MCF 10A (cell line): ENCODE data around the gene AGAP1. TPM values are rescaled to one million over a fixed set of nuclear protein-coding genes. Genes with fewer than 3 reads are reported as not detected.

Experiments used
- BruUV-seq: library from RNA; stranded (reverse); fragments of 400-500 nt; replicated peaks from 2 replicates; lab custom pipeline; 2021; lab: Mats Ljungman, UMichigan
- CTCF ChIA-PET: fragments of 300-600 bp; sonication (Branson Sonifier 250); formaldehyde crosslinking; extraction: SDS; loops from one replicate; lab custom pipeline; 2021; ENCODE audit warnings: antibody characterized with exemption, inconsistent platforms; lab: Yijun Ruan, JAX
- POLR2A ChIA-PET: fragments of 300-600, 350-650 bp; sonication (Branson Sonifier 250); formaldehyde crosslinking; extraction: SDS; loops from one replicate; lab custom pipeline; 2020; ENCODE audit warnings: antibody characterized with exemption, inconsistent platforms; lab: Yijun Ruan, JAX
- DNase-seq: peaks from one replicate; pipeline ENCODE4 v3.0.0-alpha.2; 2018; ENCODE audit not compliant: unreplicated experiment
- H3K27ac Mint-ChIP-seq: one replicate; pipeline ENCODE4 v1.8.0; 2022; ENCODE audit warnings: mild to moderate bottlenecking, low read depth, mixed read lengths; ENCODE audit not compliant: unreplicated experiment
- H3K27me3 Mint-ChIP-seq: one replicate; pipeline ENCODE4 v1.8.0; 2022; ENCODE audit warnings: mixed read lengths; ENCODE audit not compliant: insufficient read depth, unreplicated experiment
- H3K36me3 Mint-ChIP-seq: one replicate; pipeline ENCODE4 v1.8.0; 2022; ENCODE audit warnings: mild to moderate bottlenecking, moderate library complexity, mixed read lengths; ENCODE audit not compliant: insufficient read depth, unreplicated experiment
- H3K4me1 Mint-ChIP-seq: one replicate; pipeline ENCODE4 v1.8.0; 2022; ENCODE audit warnings: mixed read lengths; ENCODE audit not compliant: insufficient read depth, unreplicated experiment
- H3K4me3 Mint-ChIP-seq: one replicate; pipeline ENCODE4 v1.8.0; 2022; ENCODE audit warnings: mild to moderate bottlenecking, moderate library complexity, mixed read lengths; ENCODE audit not compliant: unreplicated experiment
- H3K9me3 Mint-ChIP-seq: one replicate; pipeline ENCODE4 v1.8.0; 2022; ENCODE audit warnings: mixed read lengths; ENCODE audit not compliant: unreplicated experiment
- intact Hi-C: fragments of 100-400 bp; cut with micrococcal nuclease; formaldehyde crosslinking; loops from 2 replicates; pipeline ENCODE4 v1.14.1; 2022
- total RNA-seq: library from RNA; stranded (reverse); gene quantifications from 2 replicates; pipeline ENCODE4 v1.2.3, GENCODE V29; 2022
- TF ChIP-seq, protein P1 (sequence below): fragments of 200-600 bp; IDR thresholded peaks from one replicate; pipeline ENCODE4 v1.8.0; 2022; ENCODE audit warnings: antibody characterized with exemption, mild to moderate bottlenecking; ENCODE audit not compliant: unreplicated experiment

AGAP1 gene
- total RNA-seq, 1 experiment from 2014 or later, result 41.3 TPM

DNA sequence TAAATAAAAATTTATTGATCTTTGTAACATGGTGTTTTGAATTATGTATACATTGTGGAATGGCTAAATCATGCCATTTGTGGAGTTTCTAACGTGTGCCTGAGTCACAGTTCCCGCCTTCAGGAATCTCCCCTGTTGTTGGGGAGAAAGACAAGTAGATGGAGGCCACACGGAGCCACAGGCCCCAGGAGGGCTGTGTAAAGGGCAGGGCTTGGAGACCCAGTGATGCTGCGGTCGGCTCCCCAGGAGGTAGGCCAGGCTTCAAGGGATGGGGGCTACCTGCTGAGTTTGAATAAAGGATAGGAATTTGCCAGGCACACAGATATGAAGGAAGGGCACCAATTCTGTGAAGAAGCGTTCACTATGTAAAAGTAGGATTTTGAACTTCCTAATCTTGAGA, 417.3 kb downstream of the AGAP1 start:
- CTCF ChIA-PET, result no interaction called here
- Mint-ChIP-seq H3K36me3 (peaks cover 31% of the 10 kb centered on the region), H3K4me1 (no peaks in the 10 kb centered on the region), H3K27me3 (no peaks in the 10 kb centered on the region), H3K27ac (no peak overlapping the region), H3K4me3 (no peak overlapping the region), H3K9me3 (no peaks in the 10 kb centered on the region)
- intact Hi-C loops, result no loop called here
- DNase-seq, result no peak
- TF ChIP-seq, protein P1, sequence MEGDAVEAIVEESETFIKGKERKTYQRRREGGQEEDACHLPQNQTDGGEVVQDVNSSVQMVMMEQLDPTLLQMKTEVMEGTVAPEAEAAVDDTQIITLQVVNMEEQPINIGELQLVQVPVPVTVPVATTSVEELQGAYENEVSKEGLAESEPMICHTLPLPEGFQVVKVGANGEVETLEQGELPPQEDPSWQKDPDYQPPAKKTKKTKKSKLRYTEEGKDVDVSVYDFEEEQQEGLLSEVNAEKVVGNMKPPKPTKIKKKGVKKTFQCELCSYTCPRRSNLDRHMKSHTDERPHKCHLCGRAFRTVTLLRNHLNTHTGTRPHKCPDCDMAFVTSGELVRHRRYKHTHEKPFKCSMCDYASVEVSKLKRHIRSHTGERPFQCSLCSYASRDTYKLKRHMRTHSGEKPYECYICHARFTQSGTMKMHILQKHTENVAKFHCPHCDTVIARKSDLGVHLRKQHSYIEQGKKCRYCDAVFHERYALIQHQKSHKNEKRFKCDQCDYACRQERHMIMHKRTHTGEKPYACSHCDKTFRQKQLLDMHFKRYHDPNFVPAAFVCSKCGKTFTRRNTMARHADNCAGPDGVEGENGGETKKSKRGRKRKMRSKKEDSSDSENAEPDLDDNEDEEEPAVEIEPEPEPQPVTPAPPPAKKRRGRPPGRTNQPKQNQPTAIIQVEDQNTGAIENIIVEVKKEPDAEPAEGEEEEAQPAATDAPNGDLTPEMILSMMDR, result no peak
- POLR2A ChIA-PET, result no interaction called here
- BruUV-seq, result no TSS peak

DNA sequence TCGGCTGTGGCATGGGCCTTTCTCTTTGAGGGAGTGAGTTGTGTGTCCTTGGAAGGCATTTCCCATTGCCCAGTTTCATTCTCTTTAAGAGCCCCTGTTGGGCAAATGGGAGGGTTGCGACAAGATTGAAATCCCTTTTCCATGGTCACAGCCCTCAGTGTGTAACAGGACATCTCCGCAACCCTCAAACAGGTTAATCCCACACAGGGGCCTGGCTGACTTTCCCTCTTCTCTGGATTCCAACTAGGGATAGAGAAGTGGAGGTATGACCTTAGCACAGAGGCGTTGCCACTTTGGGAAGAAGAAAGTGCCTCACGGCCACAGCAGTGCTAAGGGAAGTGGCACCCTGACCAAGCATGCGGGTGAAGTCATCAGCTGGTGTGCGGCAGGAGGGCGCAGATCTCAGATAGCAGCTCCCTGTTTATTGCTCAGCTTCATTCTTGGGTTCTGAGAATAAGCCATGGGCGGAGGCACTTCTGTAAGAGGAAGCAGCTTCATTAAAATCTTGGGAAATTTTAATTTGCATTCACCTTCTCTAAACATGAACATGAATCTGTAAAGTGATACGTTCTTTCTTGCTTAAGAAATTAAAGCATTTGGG, 417.9 kb downstream of the AGAP1 start:
- ChIA-PET CTCF (no interaction called here), POLR2A (no interaction called here)
- no peak overlapping the region for H3K4me3 Mint-ChIP-seq
- peaks cover 31% of the 10 kb centered on the region for H3K36me3 Mint-ChIP-seq
- no peaks in the 10 kb centered on the region for H3K9me3 Mint-ChIP-seq
- intact Hi-C loops, result no loop called here
- TF ChIP-seq, protein P1, result no peak
- DNase-seq, result no peak
- no peaks in the 10 kb centered on the region for H3K27me3 Mint-ChIP-seq
- H3K4me1 Mint-ChIP-seq, result no peaks in the 10 kb centered on the region
- no peak overlapping the region for H3K27ac Mint-ChIP-seq
- no TSS peak for BruUV-seq

DNA sequence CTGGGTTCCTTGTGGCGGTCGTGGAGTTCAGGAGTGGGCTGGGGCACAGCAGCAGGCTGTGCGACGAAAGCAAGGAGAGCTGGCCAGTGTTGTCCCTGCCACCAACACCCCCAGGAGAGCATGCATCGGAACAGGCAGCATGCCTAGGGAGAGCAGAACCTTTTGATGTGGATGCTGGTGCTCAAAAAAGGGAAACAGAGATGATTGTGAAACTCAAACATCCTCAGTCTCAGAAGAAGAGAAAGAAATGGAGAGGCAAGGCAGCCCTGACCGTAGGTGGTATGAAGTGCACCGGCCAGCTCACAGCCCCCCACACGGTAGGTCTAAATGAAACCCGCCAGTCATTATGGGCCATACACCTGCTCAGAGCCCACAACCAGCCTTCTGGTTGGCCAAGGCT, 420.9 kb downstream of the AGAP1 start:
- no peaks in the 10 kb centered on the region for H3K27me3 Mint-ChIP-seq
- TF ChIP-seq, protein P1, result no peak
- no peaks in the 10 kb centered on the region for H3K9me3 Mint-ChIP-seq
- no TSS peak for BruUV-seq
- POLR2A ChIA-PET, result no interaction called here
- no peak overlapping the region for H3K4me3 Mint-ChIP-seq
- H3K27ac Mint-ChIP-seq, result no peak overlapping the region
- intact Hi-C loops, result no loop called here
- CTCF ChIA-PET, result no interaction called here
- no peak for DNase-seq
- H3K4me1 Mint-ChIP-seq, result no peaks in the 10 kb centered on the region
- peaks cover 32% of the 10 kb centered on the region for H3K36me3 Mint-ChIP-seq

DNA sequence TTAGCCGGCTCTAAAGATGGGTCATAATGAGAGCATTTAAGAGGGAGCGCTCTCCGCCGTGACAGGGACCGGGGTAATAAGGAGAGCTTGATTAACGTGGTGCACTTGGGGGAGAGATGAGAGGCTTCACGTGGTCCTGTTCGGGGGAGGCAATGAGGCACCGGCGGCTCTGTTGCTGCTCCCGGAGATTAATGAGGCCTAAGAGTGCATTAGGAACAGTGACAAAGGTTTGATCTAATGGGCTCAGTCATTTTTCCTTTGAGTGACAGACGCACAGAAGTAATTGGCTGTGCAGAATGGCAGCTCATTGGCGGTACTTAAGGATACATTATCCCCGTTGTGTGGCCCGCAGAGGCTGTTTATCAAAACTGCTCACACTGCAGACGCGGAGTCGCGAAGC, 423.7 kb downstream of the AGAP1 start:
- BruUV-seq, result no TSS peak
- H3K9me3 Mint-ChIP-seq, result no peaks in the 10 kb centered on the region
- no peak for DNase-seq
- intact Hi-C loops, result no loop called here
- TF ChIP-seq, protein P1, result no peak
- H3K36me3 Mint-ChIP-seq, result peaks cover 17% of the 10 kb centered on the region
- no peak overlapping the region for H3K4me3 Mint-ChIP-seq
- ChIA-PET POLR2A (no interaction called here), CTCF (no interaction called here)
- no peaks in the 10 kb centered on the region for H3K27me3 Mint-ChIP-seq
- H3K27ac Mint-ChIP-seq, result no peak overlapping the region
- H3K4me1 Mint-ChIP-seq, result no peaks in the 10 kb centered on the region
